Testis (tissue), 2 donors: Measurements from ENCODE around the gene CARD10.

Source experiments
- CTCF ChIP-seq, 3 experiments: fragments of 450-650 bp in 2 of 3; fragments of 200-600 bp in 1 of 3; sonication (generic) in 1 of 3; IDR thresholded peaks; one replicate each; pipeline ENCODE4 v1.5.1; 2016 to 2019; ENCODE audit warnings: antibody characterized with exemption in 3 of 3, mild to moderate bottlenecking in 2 of 3, moderate library complexity in 1 of 3
- POLR2A ChIP-seq: fragments of 450-650 bp; IDR thresholded peaks from one replicate; pipeline ENCODE4 v1.6.1; 2017; ENCODE audit warnings: antibody characterized with exemption, mild to moderate bottlenecking, moderate library complexity

GRCh38 chr22:37491106-37491505 lies 28.1 kb downstream of the CARD10 start:
- no peak for TF ChIP-seq CTCF (IDR thresholded peaks at IDR 0.05)
- TF ChIP-seq POLR2A = no peak
